Right lobe of liver (tissue), 4 donors: ENCODE data around the gene APMAP.

Source experiments
- CTCF ChIP-seq, 4 donors: fragments of 200-600 bp in 3 of 4; fragments of 450-650 bp in 1 of 4; IDR thresholded peaks; one replicate each; pipeline versions ENCODE4 v1.5.1 to v1.8.0; 2016 to 2022; ENCODE audit warnings: antibody characterized with exemption in 4 of 4, mild to moderate bottlenecking in 2 of 4
- POLR2A ChIP-seq: fragments of 450-650 bp; IDR thresholded peaks from one replicate; pipeline ENCODE4 v1.6.1; 2017; ENCODE audit warnings: antibody characterized with exemption, mild to moderate bottlenecking
- donor health status: DM: no; HTN: no; CAD: no.
- donor health status: DM: no; HTN: no; CAD: no.
- donor health status: DM: no; HTN: yes; CAD: no.

DNA sequence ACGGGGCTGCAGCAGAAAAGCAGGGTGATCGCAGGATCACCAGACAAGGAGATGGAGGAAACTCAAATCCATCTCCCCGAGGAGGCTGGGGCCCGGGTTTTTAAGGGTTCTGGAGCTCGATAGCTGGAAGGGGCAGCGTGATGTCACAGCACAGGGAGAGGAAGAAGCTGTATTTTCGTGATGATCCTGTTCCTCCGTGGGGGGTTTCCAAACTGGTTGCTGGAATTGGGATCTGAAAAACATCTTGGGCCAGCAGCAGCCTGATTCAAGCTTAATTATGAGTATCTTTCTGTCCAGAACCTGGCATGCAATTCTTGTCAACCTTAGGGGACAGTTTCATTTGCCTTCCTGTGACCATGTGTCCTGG, 39.4 kb downstream of the APMAP start:
- TF ChIP-seq POLR2A: peak; percentile 4
- TF ChIP-seq CTCF (IDR thresholded peaks at IDR 0.05): no peak
